ENCODE results near the gene C18orf63. TPM values are rescaled to one million over a fixed set of nuclear protein-coding genes. Genes with fewer than 3 reads are reported as not detected.
A peak's percentile ranks its signal among the peaks of the same experiment; 100 is the strongest.

C18orf63 gene
- total RNA-seq, 4 donors from 2014 or later, result not detected

- Histone ChIP-seq H3K4me3 (peak overlapping the region in 1 of 2 donors; percentile 73), H3K27ac (peak overlapping the region in 2 of 4 donors; percentile 75 to 83), H3K36me3 (no peaks in the 10 kb centered on the region), H3K9me3 (no peaks in the 10 kb centered on the region), H3K27me3 (no peaks in the 10 kb centered on the region), H3K4me1 (peaks cover 0 to 55% (median 8%) of the 10 kb centered on the region in 3 donors)
- TF ChIP-seq POLR2AphosphoS5 (IDR thresholded peaks at IDR 0.05) (no peak), EP300 (IDR thresholded peaks at IDR 0.05) (no peak), POLR2A (IDR thresholded peaks at IDR 0.05) (no peak), CTCF (IDR thresholded peaks at IDR 0.05) (no peak)
- WGBS, 2 donors (ENCODE audit: low coverage in 1 of 2), result 87 to 91% methylated on average over 6 to 7 of the region's 7 CpGs
- no peak for ATAC-seq
These were observed 25.6 kb upstream of the C18orf63 start for GRCh38 chr18:74290021-74290420.

- H3K4me3 ChIP-seq, result peak overlapping the region; percentile 72 to 73
- H3K9me3 ChIP-seq, result no peaks in the 10 kb centered on the region
- H3K27me3 ChIP-seq, result no peaks in the 10 kb centered on the region
- H3K27ac ChIP-seq, result peak overlapping the region in 3 of 4 donors; percentile 67 to 83 (median 75)
- ATAC-seq, result no peak
- 43 to 58% methylated on average over 5 to 6 of the region's 57 CpGs for WGBS, 2 donors (ENCODE audit: low coverage in 1 of 2)
- H3K36me3 ChIP-seq, result no peaks in the 10 kb centered on the region
- peaks cover 0 to 47% (median 4%) of the 10 kb centered on the region in 3 donors for H3K4me1 ChIP-seq
- TF ChIP-seq POLR2A (IDR thresholded peaks at IDR 0.05) (no peak), CTCF (IDR thresholded peaks at IDR 0.05) (peak in 2 of 4 experiments; percentile 6 to 36), EP300 (IDR thresholded peaks at IDR 0.05) (no peak), POLR2AphosphoS5 (IDR thresholded peaks at IDR 0.05) (no peak)
These were observed 24.7 kb upstream of the C18orf63 start for GRCh38 chr18:74290794-74291471.

- no peak for ATAC-seq
- TF ChIP-seq CTCF (IDR thresholded peaks at IDR 0.05), result no peak
- no peak for TF ChIP-seq POLR2AphosphoS5 (IDR thresholded peaks at IDR 0.05)
- no peak for TF ChIP-seq POLR2A (IDR thresholded peaks at IDR 0.05)
- no peak for TF ChIP-seq EP300 (IDR thresholded peaks at IDR 0.05)
- Histone ChIP-seq H3K9me3 (no peaks in the 10 kb centered on the region), H3K4me1 (peaks cover 0 to 47% (median 4%) of the 10 kb centered on the region in 3 donors), H3K4me3 (peak overlapping the region; percentile 72 to 73), H3K27ac (peak overlapping the region in 3 of 4 donors; percentile 67 to 83 (median 75)), H3K27me3 (no peaks in the 10 kb centered on the region), H3K36me3 (no peaks in the 10 kb centered on the region)
- no CpG with 5 or more reads among the region's 30 CpGs for WGBS, 2 donors (ENCODE audit: low coverage in 1 of 2)
These were observed 24.2 kb upstream of the C18orf63 start for GRCh38 chr18:74291472-74291770.

- TF ChIP-seq POLR2A (IDR thresholded peaks at IDR 0.05), result peak; percentile 13 to 32
- TF ChIP-seq EP300 (IDR thresholded peaks at IDR 0.05), result no peak
- TF ChIP-seq CTCF (IDR thresholded peaks at IDR 0.05), result peak in 1 of 4 experiments; percentile 28
- peak; percentile 55 for TF ChIP-seq POLR2AphosphoS5 (IDR thresholded peaks at IDR 0.05)
- Histone ChIP-seq H3K27me3 (no peaks in the 10 kb centered on the region), H3K4me3 (peak within 1 kb of the TSS; percentile 72 to 73), H3K36me3 (no peaks in the 10 kb centered on the region), H3K9me3 (no peaks in the 10 kb centered on the region), H3K27ac (peak within 1 kb of the TSS; percentile 32 to 83 (median 71)), H3K4me1 (peaks cover 0 to 47% (median 4%) of the 10 kb centered on the region in 3 donors)
- peak; percentile 99 for ATAC-seq
- WGBS, 2 donors (ENCODE audit: low coverage in 1 of 2), result 0% methylated on average over 7 of the region's 68 CpGs; no CpG with 5 or more reads in 1 of the 2 donors
These were observed 23.7 kb upstream of the C18orf63 start, which contains the start of gene CYB5A for GRCh38 chr18:74291771-74292540. Gene CYB5A, minus strand, starts transcription at chr18:74291963. Its CDS starts 88 bp downstream, at chr18:74291875.
